Heart right ventricle (tissue), 16 donors: ENCODE measurements around the gene PACS2. TPM values are rescaled to one million over a fixed set of nuclear protein-coding genes. Genes with fewer than 3 reads are reported as not detected.
"Not testable (repeated sequence)": the region's sequence is repeated elsewhere in the genome, so short reads cannot be mapped to it uniquely, and the experiment has no call there.

Source experiments
- ATAC-seq, 8 donors: fragments of 200-7000 bp; cut with Tn5 transposase; one replicate each; pipeline ENCODE4 v1.9.1; 2020; ENCODE audit warnings: mild to moderate bottlenecking in 8 of 8, moderate library complexity in 8 of 8, moderate number of reproducible peaks in 1 of 8
- DNase-seq, 2 donors: peaks; one replicate each; pipeline ENCODE4 v3.0.0-alpha.2; 2020
- H3K27ac ChIP-seq, 10 donors: fragments of 200-600 bp; sonication (generic) in 2 of 10; one replicate each; pipeline versions ENCODE4 v1.5.0 to v1.8.0; 2020 to 2022; ENCODE audit warnings: mild to moderate bottlenecking in 3 of 10
- H3K27me3 ChIP-seq, 7 donors: fragments of 200-600 bp; one replicate each; pipeline ENCODE4 v1.8.0; 2021 to 2022; ENCODE audit warnings: mild to moderate bottlenecking in 2 of 7
- H3K36me3 ChIP-seq, 9 donors: fragments of 200-600 bp; sonication (generic) in 1 of 9; one replicate each; pipeline versions ENCODE4 v1.5.0 to v1.8.0; 2020 to 2022; ENCODE audit warnings: mild to moderate bottlenecking in 2 of 9
- H3K4me1 ChIP-seq, 9 donors: fragments of 200-600 bp; sonication (generic) in 1 of 9; one replicate each; pipeline versions ENCODE4 v1.5.0 to v1.8.0; 2020 to 2022; ENCODE audit warnings: mild to moderate bottlenecking in 4 of 9
- H3K4me3 ChIP-seq, 10 donors: fragments of 200-600 bp; sonication (generic) in 2 of 10; one replicate each; pipeline versions ENCODE4 v1.5.0 to v1.8.0; 2020 to 2022; ENCODE audit warnings: mild to moderate bottlenecking in 7 of 10, moderate library complexity in 2 of 10
- H3K9me3 ChIP-seq, 11 donors: fragments of 200-600 bp in 10 of 11; sonication (generic) in 2 of 11; one replicate each; pipeline versions ENCODE4 v1.5.0 to v1.8.0; 2013 to 2022; ENCODE audit warnings: mild to moderate bottlenecking in 2 of 11, control low read depth in 1 of 11, moderate library complexity in 1 of 11
- CTCF ChIP-seq, 9 donors: fragments of 200-600 bp; sonication (generic) in 2 of 9; IDR thresholded peaks; one replicate each; pipeline versions ENCODE4 v1.5.0 to v1.8.0; 2021 to 2022; ENCODE audit warnings: antibody characterized with exemption in 9 of 9, mild to moderate bottlenecking in 5 of 9, moderate library complexity in 1 of 9
- WGBS, 2 donors: extraction: QIAGEN DNeasy Blood & Tissue Kit; methylation state at CpG; one replicate each; pipeline ENCODE4 v1.1.7; 2013; ENCODE audit warnings: inconsistent platforms in 1 of 2; 5-methylcytosine and 5-hydroxymethylcytosine counted together
- intact Hi-C, 10 donors: fragments of 100-400 bp; cut with DNase I; formaldehyde crosslinking; loops; one replicate each; pipeline versions ENCODE4 v1.11.1 to v1.14.2; 2022
- polyA plus RNA-seq, 2 donors: library from polyadenylated mRNA; stranded (reverse); fragments of 200-250 nt; gene quantifications; one replicate each; pipeline ENCODE4 v1.2.3, GENCODE V29; 2013
- total RNA-seq, 10 donors: library from RNA; stranded (reverse); fragmentation: NEBNext Ultra II Directional in 3 of 10; extraction: Animal tissue kit (Norgen Biotek cat#: 25700) in 3 of 10; gene quantifications; one replicate each; pipeline versions ENCODE4 v1.2.1 to v1.2.4, GENCODE V29; 2021 to 2023
- donor health status: Arrhythmogenic right ventricular cardiomyopathy.
- donor health status: ischemic (EF 13 %, LVEDD 7.1; RV severe dilation, severe dysfunction).
- donor health status: healthy with polysubstance abuse.
- donor health status: DM: no; HTN: yes; CAD: no.
- donor health status: DM: no; HTN: no; CAD: no.
- donor health status: ischemic (EF 25% LVEDD 6.9; RV normal size, moderate dysfunction).
- donor health status: ischemic (EF 25% LVEDD 5.7; RV mildly dilated, moderate dysfunction).
- donor health status: healthy.
- donor health status: DM: yes; HTN: yes; CAD: no.
- donor health status: Ischemic cardiomyopathy.
- donor health status: ischemic (EF 35%, LVEDD 5.7; RV mildly dilated, moderate dysfunction).
- donor health status: nonischemic (EF 11% LVEDD 7.7; RV severe dilation, severe dysfunction).
- donor health status: DM: yes; HTN: yes; CAD: no.
- donor health status: PGD.
- donor health status: ischemic (EF 29% LVEDD 5.4; RV normal size, mild dysfunction).
- donor health status: nonischemic (EF 23%, LVEDD 6.1; RV moderate dilation, normal function).

Gene PACS2
- total and polyA plus RNA-seq, 12 donors: 41.8 to 123 (median 54.6) TPM

GRCh38 chr14:105358943-105359342, 44.4 kb downstream of the PACS2 start:
- Histone ChIP-seq H3K27me3 (no peaks in the 10 kb centered on the region), H3K4me3 (no peak overlapping the region), H3K27ac (no peak overlapping the region), H3K36me3 (peaks cover 0 to 62% (median 19%) of the 10 kb centered on the region in 9 donors), H3K4me1 (no peaks in the 10 kb centered on the region), H3K9me3 (peaks cover 0 to 4% (median 0%) of the 10 kb centered on the region in 11 donors)
- 94 to 97% methylated on average over 16 of the region's 16 CpGs for WGBS, 2 donors
- no peak for DNase-seq
- ATAC-seq: peak in 1 of 8 donors; percentile 20
- intact Hi-C loops: loop anchor here in 3 of 10 donors (10.0 kb wide), 3 partner anchors 94 to 384 kb away; partner anchors contain the start of gene AHNAK2 (in 1 of the 3)
- TF ChIP-seq CTCF (IDR thresholded peaks at IDR 0.05): no peak

GRCh38 chr14:105361412-105361811, 46.9 kb downstream of the PACS2 start:
- H3K4me3 ChIP-seq, H3K4me1 ChIP-seq, intact Hi-C loops, H3K27ac ChIP-seq, ATAC-seq, H3K27me3 ChIP-seq, H3K9me3 ChIP-seq, DNase-seq: not testable (repeated sequence)
- 96 to 98% methylated on average over 10 of the region's 10 CpGs for WGBS, 2 donors
- peaks cover 0 to 43% (median 9%) of the 10 kb centered on the region in 9 donors for H3K36me3 ChIP-seq

GRCh38 chr14:105363847-105364708, 49.5 kb downstream of the PACS2 start:
- intact Hi-C loops: no loop called here
- WGBS, 2 donors: 10 to 13% methylated on average over 53 to 58 of the region's 58 CpGs
- Histone ChIP-seq H3K4me1 (peaks cover 0 to 6% (median 0%) of the 10 kb centered on the region in 9 donors), H3K27me3 (no peaks in the 10 kb centered on the region), H3K36me3 (peaks cover 0 to 48% (median 7%) of the 10 kb centered on the region in 9 donors), H3K4me3 (no peak overlapping the region), H3K27ac (no peak overlapping the region), H3K9me3 (peaks cover 0 to 4% (median 0%) of the 10 kb centered on the region in 11 donors)
- DNase-seq (peak in 1 of 2 donors; percentile 44), ATAC-seq (peak in 3 of 8 donors; percentile 43 to 60 (median 53))
- no peak for TF ChIP-seq CTCF (IDR thresholded peaks at IDR 0.05)

- no peaks in the 10 kb centered on the region for H3K27me3 ChIP-seq
- peaks cover 0 to 50% (median 11%) of the 10 kb centered on the region in 9 donors for H3K36me3 ChIP-seq
- 88 to 90% methylated on average over 11 of the region's 11 CpGs for WGBS, 2 donors
- H3K4me1 ChIP-seq: peaks cover 0 to 6% (median 0%) of the 10 kb centered on the region in 9 donors
- peak in 1 of 8 donors; percentile 7 for ATAC-seq
- H3K27ac ChIP-seq: no peak overlapping the region
- H3K4me3 ChIP-seq: no peak overlapping the region
- no peak for DNase-seq
- intact Hi-C loops: loop anchor here in 1 of 10 donors (5.0 kb wide), 1 partner anchor 162 kb away; the partner anchor contains the start of gene TMEM121
- TF ChIP-seq CTCF (IDR thresholded peaks at IDR 0.05): no peak
- H3K9me3 ChIP-seq: peaks cover 0 to 4% (median 0%) of the 10 kb centered on the region in 11 donors
These were observed 50.6 kb downstream of the PACS2 start for GRCh38 chr14:105365101-105365500.
